HepG2 (cell line): ENCODE measurements around the gene ZNF419. TPM values are rescaled to one million over a fixed set of nuclear protein-coding genes. Genes with fewer than 3 reads are reported as not detected.

ENCODE experiments used
- ATAC-seq: fragments of 200-7000 bp; cut with Tn5 transposase; 3 replicates; pipeline ENCODE4 v1.9.1; 2020; ENCODE audit warnings: mild to moderate bottlenecking, moderate library complexity
- BruUV-seq: library from RNA; stranded (reverse); fragments of 400-500 nt; replicated peaks from 2 replicates; lab custom pipeline; 2021; lab: Mats Ljungman, UMichigan
- CTCF ChIA-PET: fragments of 300-600 bp; formaldehyde crosslinking; extraction: SDS; loops from one replicate; lab custom pipeline; 2021; ENCODE audit warnings: low total read pairs, inconsistent platforms, low intra/inter-chr PET ratio; lab: Yijun Ruan, JAX
- POLR2A ChIA-PET: fragments of 350-600 bp; sonication (Branson Sonifier 250); formaldehyde crosslinking; loops from one replicate; lab custom pipeline; 2020; ENCODE audit warnings: antibody characterized with exemption, inconsistent platforms; lab: Yijun Ruan, JAX
- DNase-seq: peaks from one replicate; pipeline ENCODE4 v3.0.0-alpha.2; 2015; ENCODE audit warnings: low spot score
- FAIRE-seq: peaks from 3 replicates; lab custom pipeline; 2011; peaks lifted over from hg19 to GRCh38; lab: Jason Lieb, UNC
- H2AFZ ChIP-seq: one replicate; pipeline ENCODE4 v1.6.1; 2011; ENCODE audit warnings: low read length, inconsistent platforms
- H3K27ac ChIP-seq: fragments of 300-600 bp; 3 replicates; pipeline ENCODE4 v1.8.0; 2011; ENCODE audit warnings: mixed run types, mild to moderate bottlenecking, mixed read lengths, low read length, inconsistent platforms; ENCODE audit not compliant: insufficient read depth; ENCODE audit errors: extremely low read length
- H3K27me3 ChIP-seq, 2 experiments: fragments of 200-600 bp in 1 of 2; 2 replicates in 1 of 2; 3 replicates in 1 of 2; pipeline versions ENCODE4 v1.6.0 to v1.8.0; 2011; ENCODE audit warnings: low read length in 2 of 2, mild to moderate bottlenecking in 2 of 2, moderate library complexity in 2 of 2, inconsistent platforms in 1 of 2; ENCODE audit not compliant: insufficient read depth in 2 of 2, control insufficient read depth in 1 of 2
- H3K36me3 ChIP-seq, 2 experiments: fragments of 200-600 bp in 1 of 2; replicated peaks in 1 of 2; 2 replicates in 1 of 2; 3 replicates in 1 of 2; pipeline versions ENCODE4 v1.5.1 to v1.8.0; 2011; ENCODE audit warnings: low read length in 2 of 2, inconsistent platforms in 1 of 2; ENCODE audit not compliant: insufficient read depth in 2 of 2, control insufficient read depth in 1 of 2
- H3K4me1 ChIP-seq: 2 replicates; pipeline ENCODE4 v1.5.1; 2012; ENCODE audit warnings: low read length, inconsistent platforms; ENCODE audit not compliant: insufficient read depth
- H3K4me2 ChIP-seq: 2 replicates; pipeline ENCODE4 v1.6.0; 2011; ENCODE audit warnings: low read depth, low read length, inconsistent platforms
- H3K4me3 ChIP-seq, 3 experiments: fragments of 200-600 bp in 1 of 3; sonication (generic), shearing (Covaris generic) in 1 of 3; replicated peaks in 1 of 3; 2 replicates each; pipeline ENCODE4 v1.5.1; 2011 to 2016; ENCODE audit warnings: low read length in 3 of 3, inconsistent platforms in 2 of 3, low read depth in 2 of 3, mild to moderate bottlenecking in 2 of 3, control low read depth in 1 of 3, mixed read lengths in 1 of 3; ENCODE audit not compliant: insufficient read depth in 1 of 3
- H3K79me2 ChIP-seq: one replicate; pipeline ENCODE4 v1.6.1; 2011; ENCODE audit warnings: low read length, inconsistent platforms; ENCODE audit not compliant: insufficient read depth
- H3K9ac ChIP-seq: 2 replicates; pipeline ENCODE4 v1.6.0; 2011; ENCODE audit warnings: mild to moderate bottlenecking, low read depth, low read length, inconsistent platforms; ENCODE audit not compliant: insufficient read depth
- H3K9me3 ChIP-seq: 2 replicates; pipeline ENCODE4 v1.5.1; 2012; ENCODE audit warnings: mild to moderate bottlenecking, low read length
- H4K20me1 ChIP-seq: 2 replicates; pipeline ENCODE4 v1.6.0; 2011; ENCODE audit warnings: inconsistent platforms, mild to moderate bottlenecking, low read length, moderate library complexity; ENCODE audit not compliant: insufficient read depth
- CEBPB ChIP-seq: IDR thresholded peaks from 2 replicates; pipeline ENCODE4 v1.6.1; 2011; ENCODE audit warnings: low read depth, low read length, improper control_type of control experiment, borderline replicate concordance
- LCORL ChIP-seq, 2 experiments: fragments of 450-650 bp in 1 of 2; sonication (generic) in 1 of 2; formaldehyde crosslinking in 1 of 2; IDR thresholded peaks; 2 replicates each; pipeline versions ENCODE4 v1.5.0 to v1.6.1; 2017 to 2020; ENCODE audit warnings: antibody characterized with exemption in 1 of 2, missing genetic modification reagents in 1 of 2
- MEIS2 ChIP-seq: sonication (generic); formaldehyde crosslinking; IDR thresholded peaks from 2 replicates; pipeline ENCODE4 v1.9.0; 2021; ENCODE audit warnings: mild to moderate bottlenecking, missing genetic modification reagents
- ZNF34 ChIP-seq: sonication (generic); formaldehyde crosslinking; IDR thresholded peaks from 2 replicates; pipeline ENCODE4 v1.4.0; 2020; ENCODE audit warnings: mild to moderate bottlenecking, missing genetic modification reagents, borderline replicate concordance
- ZNF564 ChIP-seq: sonication (generic); formaldehyde crosslinking; IDR thresholded peaks from 2 replicates; pipeline ENCODE4 v1.8.1; 2023; ENCODE audit warnings: mild to moderate bottlenecking, missing genetic modification reagents
- ZNF773 ChIP-seq: sonication (generic); formaldehyde crosslinking; IDR thresholded peaks from 2 replicates; pipeline ENCODE4 v1.4.0; 2020; ENCODE audit warnings: missing genetic modification reagents, borderline replicate concordance
- WGBS: methylation state at CpG from one replicate; pipeline ENCODE4 v1.1.6; 2017; ENCODE audit warnings: low lambda C conversion rate; 5-methylcytosine and 5-hydroxymethylcytosine counted together
- in situ Hi-C: cut with HindIII; loops from 2 replicates; pipeline ENCODE4 v1.10.0; 2017; ENCODE audit warnings: low pct_unique_long_range_greater_than_20kb; ENCODE audit not compliant: extremely low pct_ligation_motif_present
- intact Hi-C: fragments of 100-400 bp; cut with micrococcal nuclease; formaldehyde crosslinking; loops from one replicate; pipeline ENCODE4 v1.10.0; 2022; ENCODE audit not compliant: unreplicated experiment
- polyA plus RNA-seq, 8 experiments: library from polyadenylated mRNA; depleted of rRNA in 3 of 8; stranded (reverse) in 7 of 8; unstranded in 1 of 8; fragments of >200 nt; fragmentation: Illumina TruSeq in 4 of 8; extraction: Trizol in 4 of 8; gene quantifications; 2 replicates each; pipeline versions ENCODE4 v1.2.1 to v1.2.3, GENCODE V29; 2011 to 2016; ENCODE audit warnings: low read depth in 4 of 8, missing spikeins in 1 of 8, mixed read lengths in 1 of 8; ENCODE audit not compliant: insufficient read depth in 1 of 8
- total RNA-seq, 5 experiments: library from RNA; depleted of rRNA; stranded (reverse); fragments of >200 nt; fragmentation: Illumina TruSeq; extraction: Trizol; gene quantifications; 2 replicates each; pipeline ENCODE4 v1.2.3, GENCODE V29; 2016; ENCODE audit warnings: low read depth in 1 of 5

ZNF419 gene
- total and polyA plus RNA-seq, 2 of the 13 experiments (the other 11 are each of a cell fraction or from before 2014, with no cell fraction given) = 8.5 to 8.8 TPM

DNA sequence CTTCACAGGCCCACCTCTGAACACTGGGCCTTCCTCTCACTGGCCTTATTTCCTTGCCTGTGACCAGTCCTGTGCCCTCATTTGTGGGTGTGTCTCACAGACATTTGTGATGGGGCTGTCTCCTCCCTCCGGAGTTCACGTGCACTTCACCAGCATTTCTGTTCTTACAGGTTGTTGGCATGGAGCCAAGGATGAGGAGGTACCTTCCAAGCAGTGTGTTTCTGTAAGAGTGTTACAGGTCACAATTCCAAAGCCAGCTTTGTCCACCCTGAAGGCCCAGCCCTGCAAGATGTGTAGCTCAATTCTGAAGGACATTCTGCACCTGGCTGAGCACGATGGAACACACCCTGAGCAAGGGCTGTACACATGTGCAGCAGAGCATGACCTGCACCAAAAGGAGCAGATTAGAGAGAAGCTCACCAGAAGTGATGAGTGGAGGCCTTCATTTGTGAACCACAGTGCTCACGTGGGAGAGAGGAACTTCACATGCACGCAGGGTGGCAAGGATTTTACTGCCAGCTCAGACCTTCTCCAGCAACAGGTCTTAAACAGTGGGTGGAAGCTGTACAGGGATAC, 44.3 kb upstream of the ZNF419 start:
- peak; percentile 56; the same call in 1 of the 2 replicates for TF ChIP-seq LCORL (IDR thresholded peaks at IDR 0.05)
- TF ChIP-seq LCORL (CRISPR knock-in tag; IDR thresholded peaks at IDR 0.05) = no peak
- TF ChIP-seq ZNF34 = no peak
- H3K4me1 ChIP-seq = no peaks in the 10 kb centered on the region
- intact Hi-C loops (no loop called here), in situ Hi-C loops (no loop called here)
- no peak overlapping the region for H3K4me2 ChIP-seq
- H3K79me2 ChIP-seq = peaks cover 28% of the 10 kb centered on the region
- 73% methylated on average over 4 of the region's 5 CpGs for WGBS
- no peaks in the 10 kb centered on the region for H3K9me3 ChIP-seq
- H3K27me3 ChIP-seq = no peaks in the 10 kb centered on the region
- peaks cover 18 to 42% of the 10 kb centered on the region in 2 experiments for H3K36me3 ChIP-seq
- no peak for ATAC-seq
- H3K4me3 ChIP-seq = no peak overlapping the region
- no peaks in the 10 kb centered on the region for H4K20me1 ChIP-seq
- no peak for FAIRE-seq
- BruUV-seq = no TSS peak
- no peak overlapping the region for H3K9ac ChIP-seq
- ChIA-PET CTCF (no interaction called here), POLR2A (no interaction called here)
- no peak overlapping the region for H3K27ac ChIP-seq
- DNase-seq = no peak
- H2AFZ ChIP-seq = no peak overlapping the region

DNA sequence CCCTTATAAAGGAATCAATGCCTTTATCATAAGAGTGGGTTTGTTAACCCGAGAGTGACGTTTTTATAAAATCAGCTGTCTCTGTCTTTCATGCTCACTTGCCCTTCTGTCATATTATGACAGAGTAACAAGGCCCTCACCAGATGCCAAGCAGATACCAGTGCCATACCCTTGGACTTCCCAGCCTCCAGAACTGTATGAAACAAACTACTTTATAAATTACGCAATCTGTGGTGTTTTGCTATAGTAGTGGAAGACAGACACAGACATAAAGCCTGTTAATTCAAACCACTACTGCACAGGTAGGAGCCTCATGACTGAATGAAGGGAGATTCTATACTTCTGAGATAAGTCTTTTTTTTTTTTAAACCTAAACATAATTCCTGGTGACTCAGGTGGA, 35.2 kb upstream of the ZNF419 start:
- H3K9me3 ChIP-seq = no peaks in the 10 kb centered on the region
- no peak overlapping the region for H3K27ac ChIP-seq
- no peaks in the 10 kb centered on the region; a peak in 1 of 5 replicates for H3K36me3 ChIP-seq
- no peak for FAIRE-seq
- TF ChIP-seq ZNF564 (CRISPR knock-in tag) = peak; percentile 96
- TF ChIP-seq ZNF773 = no peak
- peak; percentile 76 for TF ChIP-seq CEBPB
- no peak for TF ChIP-seq MEIS2 (CRISPR knock-in tag)
- intact Hi-C loops = no loop called here
- H3K4me3 ChIP-seq = no peak overlapping the region
- ATAC-seq = no peak
- BruUV-seq = no TSS peak
- 100% methylated on average over 3 of the region's 3 CpGs for WGBS
- POLR2A ChIA-PET = no interaction called here
- no peaks in the 10 kb centered on the region for H3K4me1 ChIP-seq
- H3K4me2 ChIP-seq = no peak overlapping the region
- H3K9ac ChIP-seq = no peak overlapping the region
- CTCF ChIA-PET = no interaction called here
- H3K79me2 ChIP-seq = no peaks in the 10 kb centered on the region
- no peaks in the 10 kb centered on the region for H3K27me3 ChIP-seq
- in situ Hi-C loops = no loop called here
- no peaks in the 10 kb centered on the region for H4K20me1 ChIP-seq
- no peak overlapping the region for H2AFZ ChIP-seq
- DNase-seq = no peak
